HG03103 (cell line): ENCODE data around the gene WNT5B.

Experiments
- ATAC-seq: cut with Tn5 transposase; IDR thresholded peaks from one replicate; pipeline ENCODE4 v1.9.1; 2021; ENCODE audit warnings: low read depth; ENCODE audit not compliant: unreplicated experiment

Gene WNT5B

DNA sequence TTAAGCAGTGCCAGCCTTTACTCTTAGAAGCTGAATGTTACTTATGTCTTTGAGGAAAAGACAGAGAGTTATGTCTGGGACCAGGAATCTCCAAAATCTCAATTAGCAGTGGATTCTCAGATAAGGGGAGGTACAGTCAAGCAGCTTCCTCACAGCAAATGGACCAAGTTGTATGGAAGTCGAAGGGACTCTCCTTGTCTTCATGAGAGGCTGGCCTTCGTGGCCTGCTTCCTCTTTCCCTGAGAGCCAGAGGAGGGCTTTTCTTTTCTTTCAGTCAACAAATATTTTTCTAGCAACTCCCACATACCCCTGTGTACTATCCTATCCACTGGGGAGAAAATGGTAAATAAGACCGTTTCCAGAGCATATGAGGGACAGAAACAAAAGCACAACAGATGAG lies 6.6 kb upstream of the WNT5B start:
- ATAC-seq: no peak

DNA sequence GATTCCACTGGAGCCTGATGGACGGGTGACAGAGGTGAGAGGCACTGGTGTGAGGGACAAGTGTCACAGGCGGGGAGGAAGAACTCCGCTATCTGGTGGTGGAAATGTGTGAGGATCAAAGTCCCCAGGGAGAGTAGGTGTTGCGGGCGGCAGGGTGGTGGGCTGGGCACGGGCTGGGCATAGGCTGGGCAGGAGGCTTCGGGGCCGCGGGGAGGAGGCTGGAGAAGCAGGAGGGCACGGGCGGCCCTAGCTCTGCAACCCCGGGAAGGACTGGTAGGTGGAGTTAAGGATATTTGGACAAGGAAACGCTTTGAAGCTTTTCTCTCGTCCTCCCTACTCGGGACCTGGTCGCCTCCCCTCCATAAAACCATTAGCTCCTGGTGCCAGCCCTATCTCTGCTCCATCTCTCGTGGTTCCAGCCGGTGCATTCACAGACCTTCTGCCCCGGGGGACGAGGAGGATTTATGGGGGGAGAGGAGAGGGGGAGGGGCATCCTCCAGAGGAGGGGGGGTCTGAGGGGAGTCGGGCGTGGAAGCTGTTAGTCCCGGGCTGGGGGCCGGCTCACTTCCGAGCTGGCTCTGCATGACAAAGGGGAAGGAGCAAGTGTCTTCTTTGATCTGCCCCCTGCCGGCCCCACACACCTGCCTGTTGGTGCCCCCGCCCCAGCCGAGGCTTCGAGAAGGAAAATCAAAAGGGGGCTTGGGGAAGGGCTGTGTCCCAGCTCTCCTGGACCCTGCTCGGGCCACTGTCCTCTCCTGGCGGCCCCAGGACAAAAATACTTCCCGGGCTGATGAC lies 504 bp downstream of the WNT5B start:
- no peak for ATAC-seq

DNA sequence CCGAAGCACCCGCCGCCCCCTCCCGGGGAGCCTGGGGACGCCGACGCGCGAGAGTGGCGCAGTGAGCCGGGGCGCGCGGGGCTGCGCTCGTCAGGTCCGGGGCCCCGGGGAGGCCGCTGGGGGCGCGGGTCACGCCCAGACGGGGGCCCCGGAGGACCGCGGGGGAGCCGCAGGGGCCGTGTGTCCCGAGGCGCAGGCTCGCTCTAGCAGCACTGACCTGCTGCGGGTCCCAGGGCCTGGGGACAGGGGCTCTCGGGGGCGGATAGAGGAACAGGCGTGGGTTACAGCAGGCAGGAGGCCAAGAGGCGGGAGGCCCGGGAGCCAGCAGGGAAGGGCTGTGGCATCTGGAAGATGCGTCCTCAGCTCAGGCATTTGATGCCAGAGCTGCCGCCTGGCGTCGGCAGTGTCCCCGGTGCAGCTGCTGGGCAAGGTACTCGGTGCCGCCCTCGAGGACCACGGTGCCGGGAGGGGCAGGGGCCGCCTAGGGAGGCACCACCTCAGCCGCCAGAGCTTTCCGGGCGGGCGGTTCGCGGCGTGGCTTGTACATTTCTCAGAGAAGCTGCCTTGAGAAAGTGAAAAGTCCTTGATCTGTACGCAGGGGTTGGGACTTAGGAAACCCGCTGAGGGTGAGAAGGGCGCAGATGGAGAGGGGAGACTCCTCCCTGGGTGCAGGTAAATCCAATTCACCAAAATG lies 1.2 kb downstream of the WNT5B start:
- ATAC-seq: no peak

DNA sequence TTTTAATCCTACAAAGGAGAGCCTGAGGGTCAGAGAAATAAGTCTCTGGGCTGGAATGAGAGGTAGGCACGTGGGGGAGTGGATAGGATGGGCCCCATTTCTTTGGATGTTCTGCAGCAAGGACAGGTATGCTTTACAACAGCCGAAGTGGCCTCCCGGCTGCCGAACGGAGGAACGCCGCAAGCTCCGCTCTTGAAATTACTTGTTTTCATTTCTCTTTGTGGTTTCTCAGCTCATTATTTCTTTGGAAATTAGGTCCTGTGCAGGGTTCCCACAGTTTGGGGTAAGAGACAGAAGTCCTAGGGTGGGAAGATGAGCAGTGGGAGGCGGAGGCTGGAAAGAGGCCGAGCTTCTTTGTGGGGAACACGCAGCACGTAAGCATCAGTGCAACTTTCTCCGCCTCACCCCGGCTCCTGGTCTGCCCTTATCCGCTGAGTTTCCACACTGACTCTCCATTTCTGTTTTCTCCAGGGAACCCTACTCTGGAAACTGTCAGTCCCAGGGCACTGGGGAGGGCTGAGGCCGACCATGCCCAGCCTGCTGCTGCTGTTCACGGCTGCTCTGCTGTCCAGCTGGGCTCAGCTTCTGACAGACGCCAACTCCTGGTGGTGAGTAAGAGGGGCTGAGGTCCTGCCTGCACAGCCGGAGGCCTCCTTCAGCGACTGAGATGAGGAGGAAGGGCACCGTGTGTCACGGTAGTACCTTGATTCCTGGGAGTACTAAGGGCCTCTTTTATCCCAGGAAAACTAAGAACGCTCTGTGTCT lies 2.0 kb downstream of the WNT5B start:
- no peak for ATAC-seq

DNA sequence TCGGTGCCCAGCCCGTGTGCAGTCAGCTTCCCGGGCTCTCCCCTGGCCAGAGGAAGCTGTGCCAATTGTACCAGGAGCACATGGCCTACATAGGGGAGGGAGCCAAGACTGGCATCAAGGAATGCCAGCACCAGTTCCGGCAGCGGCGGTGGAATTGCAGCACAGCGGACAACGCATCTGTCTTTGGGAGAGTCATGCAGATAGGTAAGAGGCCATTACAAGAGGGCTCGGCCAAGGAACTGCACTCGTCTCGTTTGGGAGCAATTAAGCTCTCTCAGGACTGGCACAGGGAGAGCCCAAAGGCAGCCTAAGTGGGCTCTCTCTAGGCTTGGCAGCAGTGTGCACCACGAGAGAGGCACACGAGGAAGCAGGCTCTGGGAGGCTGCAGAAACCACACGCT lies 3.7 kb downstream of the WNT5B start:
- no peak for ATAC-seq

DNA sequence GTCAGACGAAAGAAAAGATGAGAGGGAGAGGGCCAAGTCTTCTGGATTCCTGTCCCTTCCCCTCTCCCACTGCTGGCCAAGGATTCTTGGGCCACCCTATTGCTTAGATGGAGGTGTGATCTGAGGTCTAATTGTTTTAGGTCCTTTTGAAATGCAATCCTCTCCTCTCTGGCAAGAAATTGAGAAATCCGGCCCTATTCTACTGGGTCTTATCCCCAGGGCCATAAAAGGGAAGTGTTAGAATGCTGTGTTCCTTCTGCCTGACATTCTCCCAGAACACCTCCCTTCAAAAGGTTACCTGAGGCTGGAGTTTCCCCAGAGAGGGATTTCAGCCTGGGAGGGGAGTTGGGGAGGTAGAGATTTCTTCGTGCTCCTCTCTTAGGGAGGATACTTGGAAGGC lies 4.4 kb downstream of the WNT5B start:
- no peak for ATAC-seq

DNA sequence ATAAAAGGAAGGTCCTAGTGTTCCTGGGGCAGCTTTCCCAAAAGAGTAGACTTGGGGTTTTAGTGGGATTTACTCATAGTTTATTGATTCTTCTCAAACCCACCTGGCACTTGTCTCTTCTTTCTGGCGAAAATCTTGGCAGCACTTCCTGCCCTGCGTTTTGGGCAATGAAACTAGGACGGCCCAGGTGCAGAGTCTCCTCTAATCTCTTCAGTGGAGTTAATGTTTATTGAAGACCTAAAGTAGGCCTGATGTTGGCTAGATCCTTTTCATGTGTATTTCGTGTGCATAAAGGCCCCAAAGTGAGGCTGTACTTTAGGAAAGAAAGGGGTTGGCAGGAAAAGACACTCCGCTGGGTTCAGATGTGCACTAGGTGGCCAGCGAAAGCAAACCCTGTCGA lies 5.1 kb downstream of the WNT5B start:
- no peak for ATAC-seq

DNA sequence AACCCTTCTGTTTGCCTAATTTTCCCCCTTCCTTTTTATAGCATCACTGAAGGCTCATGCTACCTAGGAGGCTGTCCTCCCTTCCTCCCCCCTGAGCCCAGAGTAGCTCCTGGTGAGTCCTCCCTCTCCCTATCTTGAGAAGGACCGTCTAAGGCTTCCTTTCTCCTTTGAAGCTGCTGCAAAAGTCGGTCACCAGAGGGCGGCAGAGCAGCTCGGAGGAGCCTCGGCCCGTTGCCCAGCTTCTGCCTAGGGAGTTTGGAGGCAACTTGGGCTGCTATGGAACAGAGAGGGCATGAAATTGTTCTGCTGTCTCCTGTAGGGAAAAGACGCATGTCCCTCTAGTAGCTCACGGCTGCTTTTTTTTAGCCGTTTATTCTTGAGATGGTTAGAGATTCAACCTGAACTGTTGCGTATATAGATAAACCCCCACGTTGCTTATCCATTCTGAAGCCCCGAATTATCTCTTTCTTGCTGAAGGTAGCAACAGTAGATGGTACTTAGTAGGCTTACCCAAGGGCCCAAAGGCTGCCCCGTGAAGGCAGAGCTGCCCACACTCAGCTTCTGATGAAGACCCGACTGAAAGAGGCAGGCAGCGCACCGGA lies 5.7 kb downstream of the WNT5B start:
- ATAC-seq: no peak

DNA sequence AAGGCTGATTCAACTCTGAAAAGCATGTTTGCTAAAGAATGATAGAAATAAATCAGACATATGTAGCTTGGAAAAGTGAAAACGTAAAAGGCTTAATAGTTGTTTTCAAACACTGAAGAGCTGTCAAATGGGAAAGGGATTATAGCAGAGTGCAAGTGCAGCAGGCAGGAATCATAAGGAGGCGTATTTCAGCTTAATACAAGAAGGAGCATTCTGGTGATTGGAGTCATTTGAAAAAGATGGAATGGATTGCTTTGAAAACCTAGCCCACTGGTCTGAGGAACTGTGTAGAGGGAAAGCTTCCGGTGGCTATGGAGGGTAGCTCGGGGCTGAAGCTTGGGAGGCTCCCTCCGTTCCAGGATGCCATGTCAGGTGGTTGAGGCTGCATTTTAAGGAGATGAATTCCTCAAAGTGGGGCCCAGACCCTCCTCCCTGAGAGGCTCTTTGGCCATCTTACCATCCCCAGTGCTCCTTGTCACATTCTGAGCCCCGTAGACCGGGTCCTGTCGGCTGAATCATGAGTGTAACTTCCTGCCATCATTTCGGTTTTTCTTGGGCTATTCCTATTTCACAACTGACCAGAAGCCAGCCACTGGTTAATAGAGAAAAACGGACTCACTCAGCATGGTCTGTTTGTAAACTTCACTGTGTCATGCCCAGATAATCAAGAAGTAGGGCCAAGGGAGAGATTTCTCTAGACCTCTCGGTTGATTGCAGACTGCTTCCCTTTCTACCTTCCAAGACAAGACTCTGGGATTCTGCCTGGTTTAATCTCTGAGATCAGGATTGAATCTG lies 6.5 kb downstream of the WNT5B start:
- no peak for ATAC-seq

DNA sequence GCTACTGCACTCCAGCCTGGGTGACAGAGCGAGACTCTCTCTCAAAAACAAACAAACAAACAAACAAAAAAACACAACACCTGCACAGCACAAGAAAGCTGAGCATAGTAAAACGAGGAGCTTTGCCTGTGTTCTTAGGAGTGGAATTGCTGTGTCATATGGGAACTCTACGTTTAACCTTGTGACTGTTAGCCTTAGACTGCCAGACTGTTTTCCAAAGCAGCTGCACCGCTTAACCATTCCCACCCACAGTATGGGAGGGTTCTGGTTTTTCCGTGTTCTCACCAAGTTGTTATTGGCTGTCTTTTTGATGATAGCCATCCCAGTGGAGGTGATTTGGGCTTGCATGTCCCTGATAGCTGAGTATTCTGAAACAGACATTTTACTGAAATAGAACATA lies 9.2 kb downstream of the WNT5B start:
- no peak for ATAC-seq

DNA sequence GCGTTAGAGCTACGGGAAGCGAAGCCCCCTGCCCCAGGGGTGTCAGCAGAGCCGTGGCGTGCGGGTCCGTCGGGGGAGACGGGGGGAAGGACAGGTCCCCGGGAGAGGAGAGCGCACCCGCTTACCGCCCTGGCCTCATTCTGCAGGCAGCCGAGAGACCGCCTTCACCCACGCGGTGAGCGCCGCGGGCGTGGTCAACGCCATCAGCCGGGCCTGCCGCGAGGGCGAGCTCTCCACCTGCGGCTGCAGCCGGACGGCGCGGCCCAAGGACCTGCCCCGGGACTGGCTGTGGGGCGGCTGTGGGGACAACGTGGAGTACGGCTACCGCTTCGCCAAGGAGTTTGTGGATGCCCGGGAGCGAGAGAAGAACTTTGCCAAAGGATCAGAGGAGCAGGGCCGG lies 10.5 kb downstream of the WNT5B start:
- no peak for ATAC-seq

DNA sequence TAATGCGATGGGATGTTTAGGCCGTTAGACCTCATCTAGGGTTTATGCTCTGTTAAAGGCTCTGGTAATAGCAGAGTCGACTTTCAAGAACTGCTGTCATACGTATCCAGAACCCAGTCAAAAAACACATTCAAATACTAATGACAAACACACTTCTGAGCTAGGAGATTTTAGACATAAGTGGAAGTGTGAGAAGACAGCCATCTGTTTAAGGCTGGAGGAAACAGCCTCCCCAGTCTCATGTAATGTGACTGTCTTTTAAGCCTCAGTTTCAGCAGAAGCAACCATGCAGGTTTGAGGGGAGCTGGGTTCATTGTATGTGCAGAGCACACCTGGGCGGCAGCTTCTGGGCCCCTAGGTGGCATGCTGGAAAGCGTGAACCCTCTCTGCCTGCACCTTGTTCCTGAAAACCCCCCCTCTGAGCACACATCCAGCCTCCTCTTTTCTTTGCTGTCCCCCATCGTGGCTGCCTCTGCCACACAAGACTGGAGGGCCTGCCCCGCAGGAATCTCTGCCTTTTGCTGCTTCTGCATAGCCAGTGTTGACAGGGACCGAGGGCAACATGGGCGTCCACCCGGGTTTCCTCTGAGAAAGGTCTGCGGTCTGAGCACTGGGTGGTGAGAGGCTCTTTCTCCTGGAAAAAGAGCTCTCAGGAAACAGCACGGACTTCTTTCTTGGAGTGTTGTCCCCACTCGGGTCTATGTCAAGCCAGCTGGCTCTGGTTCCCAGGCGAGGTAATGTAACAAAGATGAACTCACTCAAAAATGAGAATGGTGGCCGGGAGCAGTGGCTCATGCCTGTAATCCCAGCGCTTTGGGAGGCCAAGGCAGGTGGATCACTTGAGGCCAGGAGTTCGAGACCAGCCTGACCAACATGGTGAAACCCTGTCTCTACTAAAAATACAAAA lies 11.6 kb downstream of the WNT5B start:
- ATAC-seq: no peak

DNA sequence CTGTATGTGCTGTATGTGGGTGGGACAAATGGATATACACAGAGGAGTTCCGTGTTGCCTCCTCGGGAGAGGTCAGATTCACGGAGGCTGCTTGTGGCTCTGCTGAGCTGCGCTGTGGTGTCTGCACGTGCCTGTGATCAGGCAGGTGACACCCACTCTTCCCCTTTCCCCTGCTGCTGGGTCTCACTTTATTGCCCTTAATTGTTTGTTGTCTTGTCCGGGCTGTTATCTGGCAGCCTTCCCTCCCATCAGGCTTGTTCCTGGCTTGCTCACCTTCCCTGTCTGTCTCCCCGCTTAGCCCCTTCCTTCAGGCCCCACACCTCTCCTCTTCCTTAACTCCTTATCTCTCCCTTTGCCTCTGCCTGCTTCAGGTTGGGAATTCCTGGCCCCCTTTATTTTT lies 13.5 kb downstream of the WNT5B start:
- ATAC-seq: no peak

DNA sequence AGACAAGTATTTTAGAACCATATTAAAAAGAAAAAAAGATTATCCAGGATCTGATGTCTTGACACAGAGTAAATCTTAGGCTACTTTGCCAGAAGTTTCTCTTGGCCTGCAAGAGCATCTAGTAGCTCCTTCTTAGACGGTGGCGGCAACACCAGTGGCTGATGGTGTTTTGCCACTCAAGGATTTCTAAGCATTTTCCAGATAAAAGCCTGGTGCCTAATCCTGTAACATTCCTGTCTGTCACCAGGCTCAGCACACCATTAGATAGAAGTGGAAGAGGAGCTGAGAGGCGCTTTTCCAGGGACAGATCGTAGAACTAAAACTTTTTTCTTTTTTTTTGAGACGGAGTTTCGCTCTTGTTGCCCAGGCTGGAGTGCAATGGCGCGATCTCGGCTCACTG lies 14.0 kb downstream of the WNT5B start:
- no peak for ATAC-seq

DNA sequence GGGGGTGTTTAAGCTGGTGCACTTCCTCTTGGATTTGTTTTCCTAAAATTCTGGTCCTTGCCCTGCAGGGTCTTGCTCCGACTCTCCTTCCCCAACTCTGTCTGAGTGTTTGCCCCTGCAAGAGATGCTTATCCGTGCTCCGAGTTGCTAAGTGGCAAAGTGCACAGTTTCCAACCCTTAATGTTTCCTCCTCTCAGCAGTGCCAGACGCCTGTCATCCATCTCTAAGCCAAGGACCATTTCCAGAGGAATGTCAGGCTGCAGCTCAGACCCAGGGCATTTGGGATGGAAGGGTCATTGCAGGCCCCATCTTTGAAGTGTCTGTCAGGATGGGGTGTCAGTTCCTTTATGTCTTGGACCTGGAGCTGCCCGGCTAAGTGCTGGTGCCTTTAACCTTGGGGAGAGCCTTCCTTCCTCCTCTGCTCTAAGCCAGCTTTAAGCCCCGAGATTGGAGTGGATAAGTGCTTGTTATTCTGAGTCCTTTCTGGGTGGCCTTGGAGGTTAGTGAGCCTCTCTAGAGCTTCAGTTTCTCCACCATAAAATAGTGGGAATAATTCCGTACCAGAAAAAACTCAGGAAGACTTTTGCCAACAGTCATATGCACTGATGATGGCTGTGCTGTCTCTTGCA lies 15.0 kb downstream of the WNT5B start:
- ATAC-seq: no peak

DNA sequence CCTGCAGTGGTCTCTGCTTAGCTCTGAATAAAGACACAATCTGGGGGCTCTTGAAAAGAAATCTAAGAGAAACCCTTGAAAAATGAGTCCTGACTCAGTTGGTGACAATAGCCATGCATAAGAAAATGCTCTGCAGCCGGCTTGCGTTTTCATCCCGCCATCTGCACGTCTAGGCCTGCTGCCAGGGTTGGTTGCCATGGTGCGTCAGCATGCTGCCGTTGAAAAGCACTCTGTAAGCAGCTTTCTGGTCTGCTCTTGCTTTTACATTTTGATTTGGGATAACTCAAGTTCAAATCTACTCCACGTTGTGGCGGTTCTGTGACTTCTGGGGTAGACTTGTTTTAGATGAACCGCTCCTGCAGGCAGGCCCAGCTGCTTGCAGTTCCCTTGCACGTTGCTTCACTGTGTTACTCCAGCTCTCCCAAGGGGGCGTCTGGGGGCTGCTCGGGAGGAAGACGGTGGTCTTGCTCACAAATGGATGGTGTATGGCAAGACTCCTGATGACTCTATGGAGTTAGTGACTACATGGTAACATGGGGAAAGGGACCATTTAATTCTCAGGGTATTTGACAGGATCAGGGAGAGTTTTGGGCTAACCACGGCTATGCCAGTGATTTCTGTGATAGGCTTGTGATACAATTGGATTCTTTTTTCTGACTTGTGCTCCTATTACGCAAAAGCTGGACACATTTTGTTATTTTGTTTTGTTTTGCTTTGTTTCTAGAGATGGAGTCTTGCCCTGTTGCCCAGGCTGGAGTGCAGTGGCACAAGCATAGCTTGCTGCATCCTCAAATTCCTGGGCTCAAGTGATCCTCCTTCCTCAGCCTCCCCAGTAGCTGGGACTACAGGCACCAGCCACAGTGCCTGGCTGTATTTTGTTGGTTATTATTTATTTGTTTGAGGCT lies 15.8 kb downstream of the WNT5B start:
- ATAC-seq: no peak

DNA sequence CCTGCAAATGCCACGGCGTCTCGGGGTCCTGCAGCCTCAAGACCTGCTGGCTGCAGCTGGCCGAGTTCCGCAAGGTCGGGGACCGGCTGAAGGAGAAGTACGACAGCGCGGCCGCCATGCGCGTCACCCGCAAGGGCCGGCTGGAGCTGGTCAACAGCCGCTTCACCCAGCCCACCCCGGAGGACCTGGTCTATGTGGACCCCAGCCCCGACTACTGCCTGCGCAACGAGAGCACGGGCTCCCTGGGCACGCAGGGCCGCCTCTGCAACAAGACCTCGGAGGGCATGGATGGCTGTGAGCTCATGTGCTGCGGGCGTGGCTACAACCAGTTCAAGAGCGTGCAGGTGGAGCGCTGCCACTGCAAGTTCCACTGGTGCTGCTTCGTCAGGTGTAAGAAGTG lies 16.8 kb downstream of the WNT5B start:
- no peak for ATAC-seq
